Smooth muscle cell (in vitro differentiated cells): ENCODE results near the gene GALNT11. TPM values are rescaled to one million over a fixed set of nuclear protein-coding genes. Genes with fewer than 3 reads are reported as not detected.
A peak's percentile ranks its signal among the peaks of the same experiment; 100 is the strongest.
"Not testable (repeated sequence)": the region's sequence is repeated elsewhere in the genome, so short reads cannot be mapped to it uniquely, and the experiment has no call there.

Source experiments
- DNase-seq: peaks from one replicate; lab custom pipeline; 2025; ENCODE audit not compliant: unreplicated experiment; lab: John Stamatoyannopoulos, UW
- H2AFZ ChIP-seq: fragments of 200-600 bp; sonication (generic); 2 replicates; pipeline ENCODE4 v1.6.0; 2016; ENCODE audit warnings: antibody characterized with exemption, low read depth, mild to moderate bottlenecking
- H3F3A ChIP-seq: fragments of 200-600 bp; sonication (generic); 2 replicates; pipeline ENCODE4 v1.6.0; 2017; ENCODE audit warnings: antibody characterized with exemption, low read depth
- H3K27ac ChIP-seq: fragments of 200-600 bp; sonication (generic); 2 replicates; pipeline ENCODE4 v1.5.1; 2016; ENCODE audit warnings: low read depth, mild to moderate bottlenecking
- H3K27me3 ChIP-seq: fragments of 200-600 bp; sonication (generic); 2 replicates; pipeline ENCODE4 v1.6.1; 2016; ENCODE audit warnings: low read depth, mild to moderate bottlenecking
- H3K36me3 ChIP-seq: fragments of 200-600 bp; sonication (generic); 2 replicates; pipeline ENCODE4 v1.5.1; 2016; ENCODE audit warnings: low read depth
- H3K4me1 ChIP-seq: fragments of 200-600 bp; sonication (generic); 2 replicates; pipeline ENCODE4 v1.5.1; 2016; ENCODE audit warnings: low read depth
- H3K4me2 ChIP-seq: fragments of 200-600 bp; sonication (generic); 2 replicates; pipeline ENCODE4 v1.6.0; 2016; ENCODE audit warnings: mild to moderate bottlenecking
- H3K4me3 ChIP-seq: fragments of 200-600 bp; sonication (generic); 2 replicates; pipeline ENCODE4 v1.5.1; 2016; ENCODE audit warnings: mild to moderate bottlenecking
- H3K79me2 ChIP-seq: fragments of 200-600 bp; sonication (generic); 2 replicates; pipeline ENCODE4 v1.6.0; 2016; ENCODE audit warnings: low read depth, mild to moderate bottlenecking
- H3K9ac ChIP-seq: fragments of 200-600 bp; sonication (generic); 2 replicates; pipeline ENCODE4 v1.6.0; 2016; ENCODE audit warnings: low read depth
- H3K9me3 ChIP-seq: fragments of 200-600 bp; sonication (generic); replicated peaks from 2 replicates; pipeline ENCODE4 v1.5.1; 2016; ENCODE audit warnings: low read depth
- H4K20me1 ChIP-seq: fragments of 200-600 bp; sonication (generic); 2 replicates; pipeline ENCODE4 v1.6.0; 2016; ENCODE audit warnings: low read depth
- WGBS: methylation state at CpG from one replicate; pipeline ENCODE4 v1.1.7; 2016; ENCODE audit warnings: low lambda C conversion rate; 5-methylcytosine and 5-hydroxymethylcytosine counted together
- polyA plus RNA-seq: library from polyadenylated mRNA; unstranded; fragments of >200 nt; fragmentation: Nextera tagmentation; extraction: Ambion mirVana; gene quantifications from 2 replicates; pipeline ENCODE4 v1.2.1, GENCODE V29; 2016
- total RNA-seq: library from RNA; depleted of rRNA; stranded (reverse); fragments of >200 nt; gene quantifications from 2 replicates; pipeline ENCODE4 v1.2.3, GENCODE V29; 2014
- TF ChIP-seq, protein P1 (sequence below): fragments of 200-600 bp; sonication (generic); IDR thresholded peaks from 2 replicates; pipeline ENCODE4 v1.5.1; 2017; ENCODE audit warnings: borderline replicate concordance, mild to moderate bottlenecking, antibody characterized with exemption; ENCODE audit not compliant: insufficient read depth, poor library complexity, severe bottlenecking

The GALNT11 gene
- total and polyA plus RNA-seq, 2 experiments from 2014 or later: 40.8 to 73.6 TPM

DNA sequence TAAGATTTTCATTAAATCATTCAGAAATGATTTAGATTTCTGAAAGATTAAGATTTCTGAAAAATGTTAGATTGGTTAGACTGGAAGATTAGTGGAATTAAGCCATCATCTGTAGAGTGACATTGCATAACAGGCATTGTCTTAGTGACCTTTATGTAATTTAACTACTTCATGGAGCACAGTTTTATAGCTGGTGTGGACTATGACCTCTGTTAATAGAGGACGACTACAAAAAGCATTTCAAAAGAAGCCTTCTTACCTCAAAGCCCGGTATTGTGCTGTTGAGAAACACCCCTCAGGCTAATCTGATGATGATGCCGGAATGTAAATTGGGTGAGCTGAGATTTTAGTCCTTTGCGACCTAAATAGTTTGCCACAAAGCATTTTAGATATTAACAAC, 55.6 kb downstream of the GALNT11 start:
- no peaks in the 10 kb centered on the region for H3K36me3 ChIP-seq
- no peak overlapping the region for H3K9ac ChIP-seq
- no peak overlapping the region for H3K27ac ChIP-seq
- H3K27me3 ChIP-seq: no peaks in the 10 kb centered on the region
- no peak overlapping the region for H2AFZ ChIP-seq
- H3K4me1 ChIP-seq: peaks cover 34% of the 10 kb centered on the region
- 50% methylated on average over 4 of the region's 4 CpGs for WGBS
- TF ChIP-seq, protein P1, sequence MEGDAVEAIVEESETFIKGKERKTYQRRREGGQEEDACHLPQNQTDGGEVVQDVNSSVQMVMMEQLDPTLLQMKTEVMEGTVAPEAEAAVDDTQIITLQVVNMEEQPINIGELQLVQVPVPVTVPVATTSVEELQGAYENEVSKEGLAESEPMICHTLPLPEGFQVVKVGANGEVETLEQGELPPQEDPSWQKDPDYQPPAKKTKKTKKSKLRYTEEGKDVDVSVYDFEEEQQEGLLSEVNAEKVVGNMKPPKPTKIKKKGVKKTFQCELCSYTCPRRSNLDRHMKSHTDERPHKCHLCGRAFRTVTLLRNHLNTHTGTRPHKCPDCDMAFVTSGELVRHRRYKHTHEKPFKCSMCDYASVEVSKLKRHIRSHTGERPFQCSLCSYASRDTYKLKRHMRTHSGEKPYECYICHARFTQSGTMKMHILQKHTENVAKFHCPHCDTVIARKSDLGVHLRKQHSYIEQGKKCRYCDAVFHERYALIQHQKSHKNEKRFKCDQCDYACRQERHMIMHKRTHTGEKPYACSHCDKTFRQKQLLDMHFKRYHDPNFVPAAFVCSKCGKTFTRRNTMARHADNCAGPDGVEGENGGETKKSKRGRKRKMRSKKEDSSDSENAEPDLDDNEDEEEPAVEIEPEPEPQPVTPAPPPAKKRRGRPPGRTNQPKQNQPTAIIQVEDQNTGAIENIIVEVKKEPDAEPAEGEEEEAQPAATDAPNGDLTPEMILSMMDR: no peak
- H3K79me2 ChIP-seq: peaks cover 19% of the 10 kb centered on the region
- no peak for DNase-seq
- no peaks in the 10 kb centered on the region for H3F3A ChIP-seq
- H3K4me2 ChIP-seq: no peak overlapping the region
- peaks cover 19% of the 10 kb centered on the region for H4K20me1 ChIP-seq
- no peaks in the 10 kb centered on the region for H3K9me3 ChIP-seq
- H3K4me3 ChIP-seq: no peak overlapping the region

- not testable (repeated sequence) for H3K36me3 ChIP-seq, H3K4me3 ChIP-seq, DNase-seq, H3K27me3 ChIP-seq, H3K9me3 ChIP-seq, H3K9ac ChIP-seq, H3K4me2 ChIP-seq, H2AFZ ChIP-seq, H3F3A ChIP-seq
- H3K4me1 ChIP-seq: peaks cover 34% of the 10 kb centered on the region
- WGBS: 67% methylated on average over 6 of the region's 6 CpGs
- peak overlapping the region; percentile 54 for H3K27ac ChIP-seq
- peaks cover 16% of the 10 kb centered on the region for H4K20me1 ChIP-seq
- H3K79me2 ChIP-seq: peaks cover 27% of the 10 kb centered on the region
Observed at GRCh38 chr7:152082073-152082721, 56.7 kb downstream of the GALNT11 start.

- Histone ChIP-seq H3K4me3 (no peak overlapping the region), H3K27ac (no peak overlapping the region), H3F3A (no peaks in the 10 kb centered on the region), H3K36me3 (no peaks in the 10 kb centered on the region), H3K9ac (no peak overlapping the region), H3K4me1 (peaks cover 29% of the 10 kb centered on the region), H2AFZ (no peak overlapping the region), H3K4me2 (no peak overlapping the region), H3K9me3 (no peaks in the 10 kb centered on the region), H4K20me1 (no peaks in the 10 kb centered on the region), H3K79me2 (peaks cover 34% of the 10 kb centered on the region), H3K27me3 (no peaks in the 10 kb centered on the region)
- WGBS: 92% methylated on average over 3 of the region's 3 CpGs
- DNase-seq: no peak
- TF ChIP-seq, protein P1: no peak
Observed at GRCh38 chr7:152085131-152085530, 59.7 kb downstream of the GALNT11 start.

- Histone ChIP-seq H2AFZ (no peak overlapping the region), H3K27me3 (no peaks in the 10 kb centered on the region), H3K79me2 (peaks cover 37% of the 10 kb centered on the region), H3K4me3 (no peak overlapping the region), H3K9ac (no peak overlapping the region), H3K4me1 (peaks cover 18% of the 10 kb centered on the region), H3F3A (no peaks in the 10 kb centered on the region), H4K20me1 (no peaks in the 10 kb centered on the region), H3K27ac (no peak overlapping the region), H3K4me2 (no peak overlapping the region), H3K36me3 (no peaks in the 10 kb centered on the region), H3K9me3 (no peaks in the 10 kb centered on the region)
- TF ChIP-seq, protein P1: no peak
- no peak for DNase-seq
- WGBS: 71% methylated on average over 1 of the region's 1 CpG
Observed at GRCh38 chr7:152086513-152086912, 61.0 kb downstream of the GALNT11 start.
